MM.1S (cell line): ENCODE data around the gene SMG6.

ENCODE experiments used
- DNase-seq: peaks from one replicate; pipeline ENCODE4 v3.0.0-alpha.2; 2015
- H2AFZ ChIP-seq: fragments of 300-600 bp; sonication (generic); 2 replicates; pipeline ENCODE4 v1.6.0; 2016; ENCODE audit warnings: antibody characterized with exemption, low read length
- H3F3A ChIP-seq: fragments of 300-600 bp; sonication (generic); 2 replicates; pipeline ENCODE4 v1.6.1; 2016; ENCODE audit warnings: mild to moderate bottlenecking, antibody characterized with exemption, low read length, moderate library complexity, mixed read lengths; ENCODE audit not compliant: insufficient read depth
- H3K27ac ChIP-seq: fragments of 300-600 bp; sonication (generic); 2 replicates; pipeline ENCODE4 v1.5.1; 2016; ENCODE audit warnings: mild to moderate bottlenecking, low read length
- H3K27me3 ChIP-seq: fragments of 300-600 bp; sonication (generic); replicated peaks from 2 replicates; pipeline ENCODE4 v1.6.0; 2016; ENCODE audit warnings: low read length; ENCODE audit not compliant: insufficient read depth
- H3K36me3 ChIP-seq: fragments of 300-600 bp; sonication (generic); replicated peaks from 2 replicates; pipeline ENCODE4 v1.6.1; 2016; ENCODE audit warnings: mild to moderate bottlenecking, low read length, mixed read lengths; ENCODE audit not compliant: insufficient read depth
- H3K4me1 ChIP-seq: fragments of 300-600 bp; sonication (generic); 2 replicates; pipeline ENCODE4 v1.6.1; 2016; ENCODE audit warnings: low read length, mixed read lengths
- H3K4me2 ChIP-seq: fragments of 300-600 bp; sonication (generic); 2 replicates; pipeline ENCODE4 v1.6.0; 2016; ENCODE audit warnings: low read depth, low read length
- H3K4me3 ChIP-seq: fragments of 300-600 bp; sonication (generic); 2 replicates; pipeline ENCODE4 v1.5.1; 2016; ENCODE audit warnings: low read length, mixed read lengths
- H3K79me2 ChIP-seq: fragments of 300-600 bp; sonication (generic); 2 replicates; pipeline ENCODE4 v1.6.1; 2016; ENCODE audit warnings: mixed run types, low read length, mixed read lengths
- H3K9ac ChIP-seq: fragments of 300-600 bp; sonication (generic); 2 replicates; pipeline ENCODE4 v1.6.1; 2016; ENCODE audit warnings: low read length, mixed read lengths
- H3K9me2 ChIP-seq: fragments of 300-600 bp; sonication (generic); replicated peaks from 2 replicates; pipeline ENCODE4 v1.6.1; 2016; ENCODE audit warnings: mild to moderate bottlenecking, low read length, mixed read lengths; ENCODE audit not compliant: insufficient read depth
- H3K9me3 ChIP-seq: fragments of 300-600 bp; sonication (generic); replicated peaks from 2 replicates; pipeline ENCODE4 v1.6.1; 2016; ENCODE audit warnings: mild to moderate bottlenecking, low read length, mixed read lengths; ENCODE audit not compliant: insufficient read depth
- H4K20me1 ChIP-seq: fragments of 300-600 bp; sonication (generic); 2 replicates; pipeline ENCODE4 v1.6.1; 2016; ENCODE audit warnings: mild to moderate bottlenecking, low read length, moderate library complexity, mixed read lengths; ENCODE audit not compliant: insufficient read depth
- EZH2 ChIP-seq: fragments of 300-600 bp; sonication (generic); optimal IDR thresholded peaks from 2 replicates; pipeline ENCODE3; 2017; ENCODE audit warnings: low read depth, mild to moderate bottlenecking, antibody characterized with exemption, low read length, mixed read lengths
- EZH2phosphoT487 ChIP-seq: fragments of 300-600 bp; sonication (generic); IDR thresholded peaks from 2 replicates; pipeline ENCODE4 v1.6.1; 2018; ENCODE audit warnings: antibody characterized with exemption, low read length
- TF ChIP-seq, protein P1 (sequence below): fragments of 300-600 bp; sonication (generic); IDR thresholded peaks from 2 replicates; pipeline ENCODE4 v1.5.1; 2016; ENCODE audit warnings: antibody characterized with exemption, low read length, mixed read lengths

Gene SMG6

DNA sequence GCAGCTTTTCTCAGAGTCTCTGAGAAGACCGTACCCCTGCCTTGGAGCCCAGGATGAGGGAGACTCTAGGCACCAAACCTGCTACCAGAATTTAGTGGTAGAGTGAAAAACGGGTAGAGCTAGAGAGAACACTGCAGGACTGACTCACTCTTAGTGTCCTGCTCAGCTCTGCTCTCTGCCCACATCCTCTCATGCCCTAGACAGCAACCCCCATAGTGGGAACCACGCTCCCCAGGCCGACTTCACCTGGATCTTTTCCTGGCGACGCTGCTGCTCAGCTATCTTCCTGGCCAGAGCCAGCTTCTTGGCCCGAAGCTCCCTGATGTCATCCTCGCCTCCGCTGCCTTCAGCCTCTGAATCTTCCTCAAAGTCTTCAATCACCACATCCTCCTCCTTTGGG, 222.0 kb downstream of the SMG6 start:
- Histone ChIP-seq H4K20me1 (no peaks in the 10 kb centered on the region), H3K9ac (no peak overlapping the region), H3K9me3 (no peaks in the 10 kb centered on the region), H3K9me2 (no peaks in the 10 kb centered on the region), H3K27me3 (no peaks in the 10 kb centered on the region), H3F3A (no peaks in the 10 kb centered on the region), H3K27ac (no peak overlapping the region), H3K4me2 (no peak overlapping the region), H3K79me2 (no peaks in the 10 kb centered on the region), H3K4me1 (no peaks in the 10 kb centered on the region), H3K4me3 (no peak overlapping the region), H3K36me3 (no peaks in the 10 kb centered on the region), H2AFZ (no peak overlapping the region)
- no peak for DNase-seq
- TF ChIP-seq EZH2 (no peak), EZH2phosphoT487 (no peak)
- TF ChIP-seq, protein P1, sequence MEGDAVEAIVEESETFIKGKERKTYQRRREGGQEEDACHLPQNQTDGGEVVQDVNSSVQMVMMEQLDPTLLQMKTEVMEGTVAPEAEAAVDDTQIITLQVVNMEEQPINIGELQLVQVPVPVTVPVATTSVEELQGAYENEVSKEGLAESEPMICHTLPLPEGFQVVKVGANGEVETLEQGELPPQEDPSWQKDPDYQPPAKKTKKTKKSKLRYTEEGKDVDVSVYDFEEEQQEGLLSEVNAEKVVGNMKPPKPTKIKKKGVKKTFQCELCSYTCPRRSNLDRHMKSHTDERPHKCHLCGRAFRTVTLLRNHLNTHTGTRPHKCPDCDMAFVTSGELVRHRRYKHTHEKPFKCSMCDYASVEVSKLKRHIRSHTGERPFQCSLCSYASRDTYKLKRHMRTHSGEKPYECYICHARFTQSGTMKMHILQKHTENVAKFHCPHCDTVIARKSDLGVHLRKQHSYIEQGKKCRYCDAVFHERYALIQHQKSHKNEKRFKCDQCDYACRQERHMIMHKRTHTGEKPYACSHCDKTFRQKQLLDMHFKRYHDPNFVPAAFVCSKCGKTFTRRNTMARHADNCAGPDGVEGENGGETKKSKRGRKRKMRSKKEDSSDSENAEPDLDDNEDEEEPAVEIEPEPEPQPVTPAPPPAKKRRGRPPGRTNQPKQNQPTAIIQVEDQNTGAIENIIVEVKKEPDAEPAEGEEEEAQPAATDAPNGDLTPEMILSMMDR: no peak

DNA sequence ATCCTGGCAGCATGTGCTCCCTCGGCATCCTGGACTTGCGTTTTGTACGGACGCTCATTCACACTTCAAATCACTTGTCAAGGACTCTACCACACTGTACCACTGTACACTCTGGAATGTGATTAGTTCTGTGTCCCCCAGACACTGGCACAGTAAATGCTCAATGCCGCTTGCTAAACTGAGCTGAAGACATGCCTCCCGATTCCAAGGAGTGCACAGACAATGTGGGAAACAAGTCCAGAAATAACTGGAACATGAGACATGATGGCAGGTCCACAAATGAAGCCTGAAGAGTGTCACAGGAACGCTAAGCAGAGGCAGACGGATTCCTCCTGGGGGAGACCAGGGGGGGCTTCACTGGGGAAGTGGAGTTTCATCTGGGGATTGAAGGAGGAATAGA, 226.5 kb downstream of the SMG6 start:
- no peaks in the 10 kb centered on the region for H3K4me1 ChIP-seq
- DNase-seq: no peak
- no peaks in the 10 kb centered on the region for H3K27me3 ChIP-seq
- H3K4me3 ChIP-seq: no peak overlapping the region
- H2AFZ ChIP-seq: no peak overlapping the region
- TF ChIP-seq EZH2: no peak
- no peak for TF ChIP-seq EZH2phosphoT487
- TF ChIP-seq, protein P1: no peak
- no peak overlapping the region for H3K4me2 ChIP-seq
- H4K20me1 ChIP-seq: no peaks in the 10 kb centered on the region
- H3K27ac ChIP-seq: no peak overlapping the region
- H3K9me2 ChIP-seq: no peaks in the 10 kb centered on the region
- no peak overlapping the region for H3K9ac ChIP-seq
- H3K79me2 ChIP-seq: no peaks in the 10 kb centered on the region
- no peaks in the 10 kb centered on the region for H3K36me3 ChIP-seq
- H3K9me3 ChIP-seq: no peaks in the 10 kb centered on the region
- no peaks in the 10 kb centered on the region for H3F3A ChIP-seq

DNA sequence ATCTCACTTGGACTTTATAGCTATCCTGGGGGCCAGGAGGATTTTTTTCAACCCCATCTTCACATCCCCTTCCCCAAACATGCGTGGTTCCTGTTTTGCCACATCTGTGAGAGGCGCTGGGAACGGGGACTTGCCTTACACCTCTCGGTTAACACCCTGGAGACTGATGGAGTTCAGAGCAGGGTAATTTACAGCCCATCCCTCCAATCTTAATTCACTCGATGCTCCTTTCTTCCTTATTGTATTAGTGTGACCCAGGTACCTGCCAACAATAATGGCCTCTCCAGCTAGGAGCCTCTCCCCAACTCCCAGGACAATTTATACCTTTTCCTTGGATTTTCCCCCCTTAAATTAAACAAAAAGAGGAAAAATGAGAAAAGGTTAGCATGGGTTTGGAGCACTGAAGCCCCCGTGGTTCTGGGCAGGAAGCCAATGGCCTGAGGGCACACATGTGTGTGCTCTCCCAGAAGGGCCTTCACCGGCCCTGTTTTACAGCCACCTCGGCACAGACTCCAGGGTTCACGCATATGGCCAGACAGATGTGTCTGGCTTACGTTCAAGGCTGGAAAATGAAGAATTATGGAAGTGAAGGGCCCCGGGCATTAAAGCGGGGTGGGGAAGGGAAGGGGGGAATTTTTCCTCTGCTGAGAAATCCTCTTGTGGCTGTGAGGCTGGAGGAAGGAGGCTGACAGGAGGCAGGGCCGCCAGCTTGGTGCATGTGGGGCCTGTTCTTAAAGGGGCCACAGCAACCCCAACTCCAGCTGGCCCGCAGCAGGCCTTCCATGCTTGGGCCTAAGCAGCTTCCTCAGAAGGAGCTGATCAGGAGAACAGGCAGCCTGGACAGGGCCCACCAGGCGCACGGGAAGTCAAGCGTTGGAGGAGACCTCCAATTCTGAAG, 227.2 kb downstream of the SMG6 start:
- no peaks in the 10 kb centered on the region for H3K27me3 ChIP-seq
- DNase-seq: no peak
- no peaks in the 10 kb centered on the region for H3K9me3 ChIP-seq
- H4K20me1 ChIP-seq: no peaks in the 10 kb centered on the region
- H3K4me2 ChIP-seq: no peak overlapping the region
- no peaks in the 10 kb centered on the region for H3K9me2 ChIP-seq
- no peaks in the 10 kb centered on the region for H3K79me2 ChIP-seq
- no peak overlapping the region for H3K4me3 ChIP-seq
- no peaks in the 10 kb centered on the region for H3F3A ChIP-seq
- no peak overlapping the region for H3K9ac ChIP-seq
- TF ChIP-seq, protein P1: no peak
- TF ChIP-seq EZH2phosphoT487: no peak
- TF ChIP-seq EZH2: no peak
- no peaks in the 10 kb centered on the region for H3K4me1 ChIP-seq
- H3K27ac ChIP-seq: no peak overlapping the region
- H3K36me3 ChIP-seq: no peaks in the 10 kb centered on the region
- H2AFZ ChIP-seq: no peak overlapping the region
